ENCODE results near the gene HSD11B1. TPM values are rescaled to one million over a fixed set of nuclear protein-coding genes. Genes with fewer than 3 reads are reported as not detected.

The HSD11B1 gene
- polyA plus RNA-seq, 1 donor (not counting 4 experiments of a cell fraction or from before 2014, with no cell fraction given), result 2.7 TPM

DNA sequence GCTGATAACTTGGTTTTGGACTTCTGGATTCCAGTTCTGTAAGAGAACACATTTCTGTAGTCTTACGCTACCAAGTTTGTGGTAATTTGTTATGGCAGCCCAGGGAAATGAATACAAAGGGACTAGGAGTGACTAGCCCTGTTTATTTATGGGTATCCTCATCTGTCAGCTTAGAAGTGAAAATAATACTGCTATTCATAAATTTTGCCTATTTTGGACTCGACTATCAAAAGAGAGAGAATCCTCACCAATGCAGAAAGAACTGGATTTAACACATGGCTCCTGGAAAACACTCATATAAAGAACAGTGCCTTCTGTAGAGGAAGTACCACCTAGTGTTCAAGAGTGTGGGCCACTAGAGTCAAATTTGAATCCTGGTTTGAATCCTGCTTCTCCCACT lies 22.6 kb downstream of the HSD11B1 start:
- Histone ChIP-seq H3K4me3 (ENCODE audit: control insufficient read depth in 2 of 3, extremely low read depth in 1 of 3, insufficient read depth in 2 of 3, low read depth in 1 of 3, low read length in 3 of 3) (no peak overlapping the region), H4K20me1 (ENCODE audit: control insufficient read depth, extremely low read depth, insufficient read depth, low read length) (no peaks in the 10 kb centered on the region), H3K9ac (ENCODE audit: control insufficient read depth, extremely low read depth, insufficient read depth, low read length) (no peak overlapping the region), H3K9me1 (ENCODE audit: control insufficient read depth, extremely low read depth, insufficient read depth, low read length) (no peaks in the 10 kb centered on the region), H3K36me3 (ENCODE audit: control insufficient read depth in 2 of 2, extremely low read depth in 1 of 2, insufficient read depth in 2 of 2, low read length in 2 of 2) (no peaks in the 10 kb centered on the region), H3K4me1 (ENCODE audit: control insufficient read depth, extremely low read depth, insufficient read depth, low read length) (peaks cover 7% of the 10 kb centered on the region), H3K79me2 (ENCODE audit: control insufficient read depth, insufficient read depth, low read length) (no peaks in the 10 kb centered on the region), H3K27ac (ENCODE audit: control insufficient read depth, insufficient read depth, low read length) (no peak overlapping the region), H3K27me3 (ENCODE audit: control insufficient read depth, extremely low read depth, insufficient read depth, low read length) (no peaks in the 10 kb centered on the region), H2AFZ (ENCODE audit: control insufficient read depth, low read length) (no peak overlapping the region), H3K9me3 (ENCODE audit: control insufficient read depth, low read depth, low read length) (no peaks in the 10 kb centered on the region), H3K4me2 (ENCODE audit: control insufficient read depth, extremely low read depth, insufficient read depth, low read depth, low read length) (no peak overlapping the region)
- no peak for DNase-seq (ENCODE audit: low read depth, low spot score)
- FAIRE-seq, result no peak
- TF ChIP-seq EZH2 (IDR thresholded peaks at IDR 0.05; ENCODE audit: low read length), result no peak
- TF ChIP-seq, protein P1, sequence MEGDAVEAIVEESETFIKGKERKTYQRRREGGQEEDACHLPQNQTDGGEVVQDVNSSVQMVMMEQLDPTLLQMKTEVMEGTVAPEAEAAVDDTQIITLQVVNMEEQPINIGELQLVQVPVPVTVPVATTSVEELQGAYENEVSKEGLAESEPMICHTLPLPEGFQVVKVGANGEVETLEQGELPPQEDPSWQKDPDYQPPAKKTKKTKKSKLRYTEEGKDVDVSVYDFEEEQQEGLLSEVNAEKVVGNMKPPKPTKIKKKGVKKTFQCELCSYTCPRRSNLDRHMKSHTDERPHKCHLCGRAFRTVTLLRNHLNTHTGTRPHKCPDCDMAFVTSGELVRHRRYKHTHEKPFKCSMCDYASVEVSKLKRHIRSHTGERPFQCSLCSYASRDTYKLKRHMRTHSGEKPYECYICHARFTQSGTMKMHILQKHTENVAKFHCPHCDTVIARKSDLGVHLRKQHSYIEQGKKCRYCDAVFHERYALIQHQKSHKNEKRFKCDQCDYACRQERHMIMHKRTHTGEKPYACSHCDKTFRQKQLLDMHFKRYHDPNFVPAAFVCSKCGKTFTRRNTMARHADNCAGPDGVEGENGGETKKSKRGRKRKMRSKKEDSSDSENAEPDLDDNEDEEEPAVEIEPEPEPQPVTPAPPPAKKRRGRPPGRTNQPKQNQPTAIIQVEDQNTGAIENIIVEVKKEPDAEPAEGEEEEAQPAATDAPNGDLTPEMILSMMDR (optimal IDR thresholded peaks at IDR 0.05 in 1 of 3, IDR thresholded peaks at IDR 0.05 in 1 of 3, conservative IDR thresholded peaks at IDR 0.05 in 1 of 3; ENCODE audit: extremely low read depth in 1 of 3, insufficient read depth in 2 of 3, low read length in 3 of 3), result no peak
- dilution Hi-C loops (cut with MboI; ENCODE audit: extremely low pct_ligation_motif_present, low sequenced_read_pairs), result no loop called here

- Histone ChIP-seq H3K9ac (ENCODE audit: control insufficient read depth, extremely low read depth, insufficient read depth, low read length) (no peak overlapping the region), H3K4me3 (ENCODE audit: control insufficient read depth in 2 of 3, extremely low read depth in 1 of 3, insufficient read depth in 2 of 3, low read depth in 1 of 3, low read length in 3 of 3) (no peak overlapping the region), H4K20me1 (ENCODE audit: control insufficient read depth, extremely low read depth, insufficient read depth, low read length) (no peaks in the 10 kb centered on the region), H3K36me3 (ENCODE audit: control insufficient read depth in 2 of 2, extremely low read depth in 1 of 2, insufficient read depth in 2 of 2, low read length in 2 of 2) (no peaks in the 10 kb centered on the region), H3K27ac (ENCODE audit: control insufficient read depth, insufficient read depth, low read length) (no peak overlapping the region), H3K4me2 (ENCODE audit: control insufficient read depth, extremely low read depth, insufficient read depth, low read depth, low read length) (no peak overlapping the region), H2AFZ (ENCODE audit: control insufficient read depth, low read length) (no peak overlapping the region), H3K9me3 (ENCODE audit: control insufficient read depth, low read depth, low read length) (no peaks in the 10 kb centered on the region), H3K4me1 (ENCODE audit: control insufficient read depth, extremely low read depth, insufficient read depth, low read length) (peaks cover 7% of the 10 kb centered on the region), H3K9me1 (ENCODE audit: control insufficient read depth, extremely low read depth, insufficient read depth, low read length) (no peaks in the 10 kb centered on the region), H3K79me2 (ENCODE audit: control insufficient read depth, insufficient read depth, low read length) (no peaks in the 10 kb centered on the region), H3K27me3 (ENCODE audit: control insufficient read depth, extremely low read depth, insufficient read depth, low read length) (no peaks in the 10 kb centered on the region)
- FAIRE-seq, result no peak
- dilution Hi-C loops (cut with MboI; ENCODE audit: extremely low pct_ligation_motif_present, low sequenced_read_pairs), result no loop called here
- TF ChIP-seq EZH2 (IDR thresholded peaks at IDR 0.05; ENCODE audit: low read length), result no peak
- TF ChIP-seq, protein P1 (optimal IDR thresholded peaks at IDR 0.05 in 1 of 3, IDR thresholded peaks at IDR 0.05 in 1 of 3, conservative IDR thresholded peaks at IDR 0.05 in 1 of 3; ENCODE audit: extremely low read depth in 1 of 3, insufficient read depth in 2 of 3, low read length in 3 of 3), result no peak
- DNase-seq (ENCODE audit: low read depth, low spot score), result no peak
Measured at GRCh38 chr1:209727785-209728184, 23.1 kb downstream of the HSD11B1 start.
